Fibroblast of skin of right biceps (primary cell): Measurements from ENCODE around the gene PCED1B.

ENCODE experiments used
- DNase-seq: peaks from one replicate; pipeline ENCODE4 v3.0.0-alpha.2; 2013

PCED1B gene

GRCh38 chr12:47281667-47282171 lies 202.3 kb downstream of the PCED1B start:
- peak; percentile 53 for DNase-seq

- peak; percentile 82 for DNase-seq
These were observed 202.8 kb downstream of the PCED1B start for GRCh38 chr12:47282206-47282605.
